AG09309 (cell line): ENCODE data around the gene BTRC.
"Not testable (repeated sequence)": the region's sequence is repeated elsewhere in the genome, so short reads cannot be mapped to it uniquely, and the experiment has no call there.

Source experiments
- DNase-seq: peaks from one replicate; pipeline ENCODE4 v3.0.0-alpha.2; 2010; ENCODE audit warnings: low read depth
- H3K4me3 ChIP-seq: 2 replicates; pipeline ENCODE4 v1.5.1; 2011; ENCODE audit warnings: mild to moderate bottlenecking, low read depth, low read length, moderate library complexity; ENCODE audit not compliant: control insufficient read depth
- CTCF ChIP-seq: IDR thresholded peaks from 2 replicates; pipeline ENCODE4 v1.5.1; 2011; ENCODE audit warnings: mild to moderate bottlenecking, low read depth, low read length, inconsistent platforms; ENCODE audit not compliant: insufficient read depth, control insufficient read depth; ENCODE audit errors: missing control alignments

The BTRC gene

GRCh38 chr10:101588879-101589278, 234.9 kb downstream of the BTRC start:
- TF ChIP-seq CTCF = no peak
- peak; percentile 5 for DNase-seq
- H3K4me3 ChIP-seq = peak overlapping the region; percentile 95

GRCh38 chr10:101593331-101593730, 239.4 kb downstream of the BTRC start:
- not testable (repeated sequence) for DNase-seq, H3K4me3 ChIP-seq

GRCh38 chr10:101595591-101596433, 241.8 kb downstream of the BTRC start:
- DNase-seq = peak; percentile 42
- TF ChIP-seq CTCF = no peak
- H3K4me3 ChIP-seq = no peak overlapping the region

- no peak overlapping the region for H3K4me3 ChIP-seq
- no peak for TF ChIP-seq CTCF
- DNase-seq = no peak
Observed at GRCh38 chr10:101597091-101597900, 243.3 kb downstream of the BTRC start.

- no peak for TF ChIP-seq CTCF
- H3K4me3 ChIP-seq = no peak overlapping the region
- DNase-seq = no peak
Observed at GRCh38 chr10:101601541-101601940, 247.6 kb downstream of the BTRC start.

- peak; percentile 97 for TF ChIP-seq CTCF
- no peak overlapping the region for H3K4me3 ChIP-seq
- DNase-seq = peak; percentile 7
Observed at GRCh38 chr10:101602761-101603398, 248.9 kb downstream of the BTRC start.
